ENCODE measurements around the gene TSPAN7.

The TSPAN7 gene

GRCh38 chrX:38519651-38520050 lies 41.7 kb upstream of the TSPAN7 start:
- in situ Hi-C loops (cut with MboI; ENCODE audit: low sequenced_read_pairs, unreplicated experiment), result no loop called here

GRCh38 chrX:38538134-38538533 lies 23.2 kb upstream of the TSPAN7 start:
- TF ChIP-seq CTCF (IDR thresholded peaks at IDR 0.05; ENCODE audit: borderline replicate concordance, control extremely low read depth, extremely low read depth, insufficient read depth, missing control alignments), result no peak
- in situ Hi-C loops (cut with MboI; ENCODE audit: low sequenced_read_pairs, unreplicated experiment), result no loop called here
- no peak for DNase-seq (ENCODE audit: low spot score)

More at GRCh38 chrX:38519651-38520050, 41.7 kb upstream of the TSPAN7 start:
- no peak for DNase-seq (ENCODE audit: low spot score)
- TF ChIP-seq CTCF (IDR thresholded peaks at IDR 0.05; ENCODE audit: borderline replicate concordance, control extremely low read depth, extremely low read depth, insufficient read depth, missing control alignments), result no peak

- DNase-seq (ENCODE audit: low spot score), result no peak
- no peak for TF ChIP-seq CTCF (IDR thresholded peaks at IDR 0.05; ENCODE audit: borderline replicate concordance, control extremely low read depth, extremely low read depth, insufficient read depth, missing control alignments)
- in situ Hi-C loops (cut with MboI; ENCODE audit: low sequenced_read_pairs, unreplicated experiment), result no loop called here
These were observed 21.6 kb upstream of the TSPAN7 start for GRCh38 chrX:38539748-38540147.

- in situ Hi-C loops (cut with MboI; ENCODE audit: low sequenced_read_pairs, unreplicated experiment), result no loop called here
- no peak for TF ChIP-seq CTCF (IDR thresholded peaks at IDR 0.05; ENCODE audit: borderline replicate concordance, control extremely low read depth, extremely low read depth, insufficient read depth, missing control alignments)
- DNase-seq (ENCODE audit: low spot score), result no peak
These were observed 12.8 kb upstream of the TSPAN7 start for GRCh38 chrX:38548508-38548907.

GRCh38 chrX:38552721-38553120 lies 8.6 kb upstream of the TSPAN7 start:
- DNase-seq (ENCODE audit: low spot score), result no peak
- in situ Hi-C loops (cut with MboI; ENCODE audit: low sequenced_read_pairs, unreplicated experiment), result no loop called here
- TF ChIP-seq CTCF (IDR thresholded peaks at IDR 0.05; ENCODE audit: borderline replicate concordance, control extremely low read depth, extremely low read depth, insufficient read depth, missing control alignments), result no peak

GRCh38 chrX:38558686-38559085 lies 2.7 kb upstream of the TSPAN7 start:
- no peak for TF ChIP-seq CTCF (IDR thresholded peaks at IDR 0.05; ENCODE audit: borderline replicate concordance, control extremely low read depth, extremely low read depth, insufficient read depth, missing control alignments)
- no peak for DNase-seq (ENCODE audit: low spot score)
- in situ Hi-C loops (cut with MboI; ENCODE audit: low sequenced_read_pairs, unreplicated experiment), result no loop called here

- in situ Hi-C loops (cut with MboI; ENCODE audit: low sequenced_read_pairs, unreplicated experiment), result no loop called here
- DNase-seq (ENCODE audit: low spot score), result no peak
- TF ChIP-seq CTCF (IDR thresholded peaks at IDR 0.05; ENCODE audit: borderline replicate concordance, control extremely low read depth, extremely low read depth, insufficient read depth, missing control alignments), result no peak
These were observed 591 bp upstream of the TSPAN7 start for GRCh38 chrX:38560776-38561125.

Data from GM13976 (cell line).